HCT116 (cell line): Measurements from ENCODE around the gene OSGIN1. TPM values are rescaled to one million over a fixed set of nuclear protein-coding genes. Genes with fewer than 3 reads are reported as not detected.

Experiments used
- ATAC-seq: fragments of 200-7000 bp; cut with Tn5 transposase; 2 replicates; pipeline ENCODE4 v1.9.1; 2020; ENCODE audit warnings: mild to moderate bottlenecking, moderate library complexity
- BruUV-seq: library from RNA; stranded (reverse); fragments of 400-500 nt; replicated peaks from 2 replicates; lab custom pipeline; 2021; lab: Mats Ljungman, UMichigan
- CTCF ChIA-PET: fragments of 300-600 bp; sonication (Branson Sonifier 250); formaldehyde crosslinking; loops from one replicate; lab custom pipeline; 2021; ENCODE audit warnings: antibody characterized with exemption; lab: Charles Lee
- POLR2A ChIA-PET: fragments of 300-600, 350-600 bp; sonication (Branson Sonifier 250); formaldehyde crosslinking; loops from one replicate; lab custom pipeline; 2021; ENCODE audit warnings: antibody characterized with exemption; lab: Charles Lee
- RAD21 ChIA-PET, 2 experiments: fragments of 300-600 bp; sonication (Branson Sonifier 250); formaldehyde crosslinking; loops; one replicate each; lab custom pipeline; 2023; ENCODE audit warnings: low total read pairs in 2 of 2; ENCODE audit not compliant: uncharacterized antibody in 2 of 2, unreplicated experiment in 2 of 2, low non-redundant PET in 1 of 2; lab: Charles Lee
- DNase-seq: peaks from one replicate; pipeline ENCODE4 v3.0.0-alpha.2; 2010; ENCODE audit warnings: low read depth, low spot score
- H2AFZ ChIP-seq: fragments of 200-600 bp; shearing (Covaris generic), sonication (generic); 2 replicates; pipeline ENCODE4 v1.6.1; 2017; ENCODE audit warnings: low read depth, mixed run types, mixed read lengths, antibody characterized with exemption, low read length; ENCODE audit not compliant: poor library complexity, severe bottlenecking
- H3K27ac ChIP-seq: 2 replicates; pipeline ENCODE4 v1.5.1; 2012; ENCODE audit warnings: low read depth, low read length
- H3K27me3 ChIP-seq: fragments of 200-600 bp; sonication (generic); 2 replicates; pipeline ENCODE4 v1.6.1; 2016; ENCODE audit warnings: mixed run types, low read length, mixed read lengths; ENCODE audit not compliant: insufficient read depth
- H3K36me3 ChIP-seq, 2 experiments: fragments of 200-500 bp in 1 of 2; fragments of 200-600 bp in 1 of 2; sonication (Bioruptor generic) in 1 of 2; sonication (generic) in 1 of 2; 2 replicates each; pipeline versions ENCODE4 v1.5.1 to v1.6.1; 2014 to 2016; ENCODE audit warnings: low read length in 2 of 2, inconsistent platforms in 1 of 2, mixed read lengths in 1 of 2, mixed run types in 1 of 2; ENCODE audit not compliant: insufficient read depth in 2 of 2, control insufficient read depth in 1 of 2
- H3K4me1 ChIP-seq, 2 experiments: fragments of 200-600 bp in 1 of 2; sonication (generic) in 1 of 2; 2 replicates each; pipeline versions ENCODE4 v1.5.1 to v1.6.1; 2012 to 2017; ENCODE audit warnings: low read length in 2 of 2, inconsistent platforms in 1 of 2, mild to moderate bottlenecking in 1 of 2, mixed read lengths in 1 of 2, mixed run types in 1 of 2, moderate library complexity in 1 of 2; ENCODE audit not compliant: insufficient read depth in 2 of 2, control insufficient read depth in 1 of 2
- H3K4me2 ChIP-seq: fragments of 200-600 bp; sonication (generic); 2 replicates; pipeline ENCODE4 v1.6.1; 2017; ENCODE audit warnings: mixed run types, low read length, mixed read lengths
- H3K4me3 ChIP-seq, 2 experiments: fragments of 200-600 bp in 1 of 2; sonication (generic) in 1 of 2; replicated peaks in 1 of 2; 2 replicates each; pipeline ENCODE4 v1.5.1; 2011 to 2016; ENCODE audit warnings: low read length in 2 of 2, control low read depth in 1 of 2, low read depth in 1 of 2, mild to moderate bottlenecking in 1 of 2, mixed read lengths in 1 of 2, mixed run types in 1 of 2
- H3K79me2 ChIP-seq: fragments of 200-600 bp; sonication (generic); 2 replicates; pipeline ENCODE4 v1.6.1; 2017; ENCODE audit warnings: mild to moderate bottlenecking, mixed run types, low read length, moderate library complexity, mixed read lengths; ENCODE audit not compliant: insufficient read depth
- H3K9ac ChIP-seq: fragments of 200-600 bp; sonication (generic); 2 replicates; pipeline ENCODE4 v1.6.1; 2016; ENCODE audit warnings: low read length, mixed read lengths
- H3K9me2 ChIP-seq: fragments of 200-600 bp; sonication (generic), shearing (Covaris generic); 2 replicates; pipeline ENCODE4 v1.6.1; 2017; ENCODE audit warnings: mixed run types, mild to moderate bottlenecking, moderate library complexity; ENCODE audit not compliant: insufficient read depth
- H3K9me3 ChIP-seq, 2 experiments: fragments of 200-500 bp in 1 of 2; fragments of 200-600 bp in 1 of 2; sonication (Bioruptor generic) in 1 of 2; sonication (generic) in 1 of 2; 2 replicates each; pipeline ENCODE4 v1.6.1; 2014 to 2017; ENCODE audit warnings: low read length in 2 of 2, mixed read lengths in 2 of 2, inconsistent platforms in 1 of 2, low read depth in 1 of 2, mild to moderate bottlenecking in 1 of 2, mixed run types in 1 of 2, moderate library complexity in 1 of 2; ENCODE audit not compliant: control insufficient read depth in 1 of 2, insufficient read depth in 1 of 2
- H4K20me1 ChIP-seq: fragments of 200-600 bp; sonication (generic), shearing (Covaris generic); 2 replicates; pipeline ENCODE4 v1.6.1; 2017; ENCODE audit warnings: mixed run types, mild to moderate bottlenecking, moderate library complexity; ENCODE audit not compliant: insufficient read depth
- CBX3 ChIP-seq: IDR thresholded peaks from 2 replicates; pipeline ENCODE4 v1.6.1; 2012; ENCODE audit warnings: low read depth
- CEBPB ChIP-seq: IDR thresholded peaks from 2 replicates; pipeline ENCODE4 v1.6.1; 2012; ENCODE audit warnings: low read depth
- CTCF ChIP-seq, 3 experiments: fragments of 200-600 bp in 1 of 3; sonication (generic) in 1 of 3; IDR thresholded peaks in 2 of 3; conservative IDR thresholded peaks in 1 of 3; 2 replicates each; pipeline ENCODE4 v1.5.1; 2012 to 2017; ENCODE audit warnings: low read depth in 2 of 3, low read length in 2 of 3, antibody characterized with exemption in 1 of 3, borderline replicate concordance in 1 of 3, control low read depth in 1 of 3, mild to moderate bottlenecking in 1 of 3, mixed read lengths in 1 of 3, mixed run types in 1 of 3, moderate library complexity in 1 of 3; ENCODE audit not compliant: insufficient read depth in 1 of 3
- EGR1 ChIP-seq: IDR thresholded peaks from 2 replicates; pipeline ENCODE4 v1.6.1; 2012; ENCODE audit warnings: low read depth
- EZH2phosphoT487 ChIP-seq: fragments of 200-600 bp; IDR thresholded peaks from 2 replicates; pipeline ENCODE4 v1.6.1; 2018; ENCODE audit warnings: antibody characterized with exemption, borderline replicate concordance
- POLR2A ChIP-seq: IDR thresholded peaks from 2 replicates; pipeline ENCODE4 v1.7.0; 2011; ENCODE audit warnings: borderline replicate concordance; ENCODE audit not compliant: insufficient read depth, insufficient read length; ENCODE audit errors: extremely low read depth
- SP1 ChIP-seq: IDR thresholded peaks from 2 replicates; pipeline ENCODE4 v1.6.1; 2012; ENCODE audit warnings: low read depth
- TCF7L2 ChIP-seq: IDR thresholded peaks from 2 replicates; pipeline ENCODE4 v1.7.0; 2011; ENCODE audit warnings: borderline replicate concordance, inconsistent platforms; ENCODE audit not compliant: insufficient read depth, insufficient read length; ENCODE audit errors: extremely low read depth
- YY1 ChIP-seq: IDR thresholded peaks from 2 replicates; pipeline ENCODE4 v1.6.1; 2011; ENCODE audit warnings: low read length, low read depth, moderate library complexity, mild to moderate bottlenecking; ENCODE audit not compliant: insufficient replicate concordance; ENCODE audit errors: extremely low read depth
- ZBTB33 ChIP-seq: IDR thresholded peaks from 2 replicates; pipeline ENCODE4 v1.6.1; 2011; ENCODE audit warnings: mild to moderate bottlenecking, low read length, moderate library complexity; ENCODE audit not compliant: insufficient replicate concordance; ENCODE audit errors: extremely low read depth
- ZFX ChIP-seq: fragments of 450-650 bp; IDR thresholded peaks from 2 replicates; pipeline ENCODE4 v1.6.1; 2017
- intact Hi-C: fragments of 100-400 bp; cut with micrococcal nuclease; formaldehyde crosslinking; loops from 2 replicates; pipeline ENCODE4 v1.10.0; 2022
- total RNA-seq: library from RNA; stranded (reverse); gene quantifications from one replicate; pipeline ENCODE4 v1.2.1, GENCODE V29; 2021; ENCODE audit not compliant: unreplicated experiment
- TF ChIP-seq, protein P1 (sequence below): IDR thresholded peaks from 2 replicates; pipeline ENCODE4 v1.6.1; 2012

The OSGIN1 gene
- total RNA-seq, 1 experiment from 2014 or later, result 19.8 TPM

GRCh38 chr16:83942815-83943515, 10.1 kb upstream of the OSGIN1 start:
- H3K36me3 ChIP-seq, result no peaks in the 10 kb centered on the region
- H3K9ac ChIP-seq, result no peak overlapping the region
- CTCF ChIA-PET, result no interaction called here
- POLR2A ChIA-PET, result no interaction called here
- no peaks in the 10 kb centered on the region for H3K9me2 ChIP-seq
- ATAC-seq (no peak), DNase-seq (no peak)
- H4K20me1 ChIP-seq, result no peaks in the 10 kb centered on the region
- H3K27me3 ChIP-seq, result no peaks in the 10 kb centered on the region
- RAD21 ChIA-PET, result interaction anchor here in 1 of 2 experiments (0.6 kb wide), 1 partner anchor 54 kb away, joined by 8 read pairs; no protein-coding TSS in a partner anchor
- H2AFZ ChIP-seq, result no peak overlapping the region
- no TSS peak for BruUV-seq
- no peaks in the 10 kb centered on the region for H3K79me2 ChIP-seq
- H3K27ac ChIP-seq, result no peak overlapping the region
- no peaks in the 10 kb centered on the region for H3K9me3 ChIP-seq
- H3K4me2 ChIP-seq, result no peak overlapping the region
- intact Hi-C loops, result no loop called here
- no peak overlapping the region for H3K4me3 ChIP-seq
- TF ChIP-seq YY1, result no peak
- TF ChIP-seq, protein P1, sequence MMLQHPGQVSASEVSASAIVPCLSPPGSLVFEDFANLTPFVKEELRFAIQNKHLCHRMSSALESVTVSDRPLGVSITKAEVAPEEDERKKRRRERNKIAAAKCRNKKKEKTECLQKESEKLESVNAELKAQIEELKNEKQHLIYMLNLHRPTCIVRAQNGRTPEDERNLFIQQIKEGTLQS, result no peak
- TF ChIP-seq TCF7L2, result no peak
- no peak for TF ChIP-seq ZBTB33
- no peak for TF ChIP-seq ZFX
- no peak for TF ChIP-seq CEBPB
- TF ChIP-seq SP1, result no peak
- TF ChIP-seq POLR2A, result no peak
- no peak for TF ChIP-seq EGR1
- no peak for TF ChIP-seq CTCF (IDR thresholded peaks at IDR 0.05 in 2 of 3, conservative IDR thresholded peaks at IDR 0.05 in 1 of 3; ENCODE audit: borderline replicate concordance in 1 of 3, insufficient read depth in 1 of 3, low read depth in 2 of 3, low read length in 2 of 3)
- TF ChIP-seq CBX3, result no peak
- no peak for TF ChIP-seq EZH2phosphoT487
- TF ChIP-seq, all 23 proteins: peak for 0
- H3K4me1 ChIP-seq, result peaks cover 0 to 10% of the 10 kb centered on the region in 2 experiments; a peak in 1 of 4 replicates
